ENCODE measurements around the gene DDX3X. TPM values are rescaled to one million over a fixed set of nuclear protein-coding genes. Genes with fewer than 3 reads are reported as not detected.
A peak's percentile ranks its signal among the peaks of the same experiment; 100 is the strongest.

The DDX3X gene
- total and polyA plus RNA-seq, 9 of the 15 experiments (the other 6 are each of a cell fraction or from before 2014, with no cell fraction given) = 51.3 to 232 (median 138) TPM

GRCh38 chrX:41334363-41335197, 618 bp downstream of the DDX3X start (continued):
- TF ChIP-seq PRPF4 (IDR thresholded peaks at IDR 0.05; ENCODE audit: insufficient read depth, low read depth, low read length, poor library complexity, severe bottlenecking) = peak; percentile 99
- TF ChIP-seq MAFG (tag; conservative IDR thresholded peaks at IDR 0.05) = no peak
- no peak for TF ChIP-seq PTBP1 (IDR thresholded peaks at IDR 0.05; ENCODE audit: low read depth, low read length)
- no peak for TF ChIP-seq KLF1 (tag; IDR thresholded peaks at IDR 0.05)
- TF ChIP-seq SRSF9 (IDR thresholded peaks at IDR 0.05; ENCODE audit: borderline replicate concordance, low read depth, low read length) = no peak
- TF ChIP-seq C11orf30 (IDR thresholded peaks at IDR 0.05; ENCODE audit: low read depth) = no peak
- TF ChIP-seq, protein P1, sequence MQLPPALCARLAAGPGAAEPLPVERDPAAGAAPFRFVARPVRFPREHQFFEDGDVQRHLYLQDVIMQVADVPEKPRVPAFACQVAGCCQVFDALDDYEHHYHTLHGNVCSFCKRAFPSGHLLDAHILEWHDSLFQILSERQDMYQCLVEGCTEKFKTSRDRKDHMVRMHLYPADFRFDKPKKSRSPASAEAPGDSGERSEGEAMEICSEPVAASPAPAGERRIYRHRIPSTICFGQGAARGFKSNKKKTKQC (CRISPR knock-in tag; IDR thresholded peaks at IDR 0.05) = no peak; the same call in 1 of the 2 replicates
- 0 out of 2 replicates have a peak, but pooled peaks have one; percentile 12 for TF ChIP-seq ATF1 (CRISPR knock-in tag; IDR thresholded peaks at IDR 0.05)
- no peak for TF ChIP-seq ATF1 (tag; IDR thresholded peaks at IDR 0.05)
- no peak for TF ChIP-seq RUNX1 (IDR thresholded peaks at IDR 0.05; ENCODE audit: low read depth)
- TF ChIP-seq, protein P2, sequence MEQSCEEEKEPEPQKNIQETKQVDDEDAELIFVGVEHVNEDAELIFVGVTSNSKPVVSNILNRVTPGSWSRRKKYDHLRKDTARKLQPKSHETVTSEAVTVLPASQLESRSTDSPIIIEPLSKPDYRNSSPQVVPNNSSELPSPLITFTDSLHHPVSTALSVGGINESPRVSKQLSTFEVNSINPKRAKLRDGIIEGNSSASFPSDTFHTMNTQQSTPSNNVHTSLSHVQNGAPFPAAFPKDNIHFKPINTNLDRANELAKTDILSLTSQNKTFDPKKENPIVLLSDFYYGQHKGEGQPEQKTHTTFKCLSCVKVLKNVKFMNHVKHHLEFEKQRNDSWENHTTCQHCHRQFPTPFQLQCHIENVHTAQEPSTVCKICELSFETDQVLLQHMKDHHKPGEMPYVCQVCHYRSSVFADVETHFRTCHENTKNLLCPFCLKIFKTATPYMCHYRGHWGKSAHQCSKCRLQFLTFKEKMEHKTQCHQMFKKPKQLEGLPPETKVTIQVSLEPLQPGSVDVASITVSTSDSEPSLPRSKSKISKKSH (CRISPR knock-in tag; IDR thresholded peaks at IDR 0.05) = no peak
- TF ChIP-seq ZNF707 (CRISPR knock-in tag; conservative IDR thresholded peaks at IDR 0.05) = no peak
- TF ChIP-seq, protein P3, sequence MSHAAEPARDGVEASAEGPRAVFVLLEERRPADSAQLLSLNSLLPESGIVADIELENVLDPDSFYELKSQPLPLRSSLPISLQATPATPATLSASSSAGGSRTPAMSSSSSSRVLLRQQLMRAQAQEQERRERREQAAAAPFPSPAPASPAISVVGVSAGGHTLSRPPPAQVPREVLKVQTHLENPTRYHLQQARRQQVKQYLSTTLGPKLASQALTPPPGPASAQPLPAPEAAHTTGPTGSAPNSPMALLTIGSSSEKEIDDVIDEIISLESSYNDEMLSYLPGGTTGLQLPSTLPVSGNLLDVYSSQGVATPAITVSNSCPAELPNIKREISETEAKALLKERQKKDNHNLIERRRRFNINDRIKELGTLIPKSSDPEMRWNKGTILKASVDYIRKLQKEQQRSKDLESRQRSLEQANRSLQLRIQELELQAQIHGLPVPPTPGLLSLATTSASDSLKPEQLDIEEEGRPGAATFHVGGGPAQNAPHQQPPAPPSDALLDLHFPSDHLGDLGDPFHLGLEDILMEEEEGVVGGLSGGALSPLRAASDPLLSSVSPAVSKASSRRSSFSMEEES (CRISPR knock-in tag; IDR thresholded peaks at IDR 0.05) = no peak
- no peak for TF ChIP-seq BRCA1 (IDR thresholded peaks at IDR 0.05)
- no peak for TF ChIP-seq BRCA1 (CRISPR knock-in tag; IDR thresholded peaks at IDR 0.05)
- 0 out of 2 replicates have a peak, but pooled peaks have one; percentile 43 for TF ChIP-seq PREB (CRISPR knock-in tag; IDR thresholded peaks at IDR 0.05)
- no peak for TF ChIP-seq CBFB (CRISPR knock-in tag; IDR thresholded peaks at IDR 0.05)
- TF ChIP-seq CEBPG (CRISPR knock-in tag; IDR thresholded peaks at IDR 0.05) = no peak
- no peak for TF ChIP-seq CEBPG (tag; conservative IDR thresholded peaks at IDR 0.05 in 1 of 2, IDR thresholded peaks at IDR 0.05 in 1 of 2)
- 0 out of 2 replicates have a peak, but pooled peaks have one; percentile 25 for TF ChIP-seq TEAD2 (tag; IDR thresholded peaks at IDR 0.05)
